GM21737 (cell line): ENCODE measurements around the gene ARL9.
A peak's percentile ranks its signal among the peaks of the same experiment; 100 is the strongest.

Experiments
- ATAC-seq: cut with Tn5 transposase; IDR thresholded peaks from one replicate; pipeline ENCODE4 v1.9.1; 2021; ENCODE audit warnings: mild to moderate bottlenecking, moderate library complexity; ENCODE audit not compliant: unreplicated experiment

Gene ARL9

GRCh38 chr4:56531149-56531770 lies 25.7 kb downstream of the ARL9 start:
- no peak for ATAC-seq

- no peak for ATAC-seq
Measured at GRCh38 chr4:56531823-56532222, 26.2 kb downstream of the ARL9 start.

GRCh38 chr4:56532239-56532638 lies 26.6 kb downstream of the ARL9 start:
- no peak for ATAC-seq

- no peak for ATAC-seq
Measured at GRCh38 chr4:56535915-56536314, 30.3 kb downstream of the ARL9 start.

GRCh38 chr4:56537147-56537546 lies 31.6 kb downstream of the ARL9 start:
- ATAC-seq: no peak

GRCh38 chr4:56540826-56541225 lies 35.2 kb downstream of the ARL9 start:
- ATAC-seq: no peak

GRCh38 chr4:56544573-56545131 lies 39.1 kb downstream of the ARL9 start:
- ATAC-seq: peak; percentile 97

- no peak for ATAC-seq
Measured at GRCh38 chr4:56550642-56551041, 45.1 kb downstream of the ARL9 start.

- ATAC-seq: no peak
Measured at GRCh38 chr4:56551516-56551915, 45.9 kb downstream of the ARL9 start.

GRCh38 chr4:56552273-56552672 lies 46.7 kb downstream of the ARL9 start:
- no peak for ATAC-seq

- ATAC-seq: no peak
Measured at GRCh38 chr4:56570041-56570440, 64.5 kb downstream of the ARL9 start.
